Measurements from ENCODE around the gene SLC6A3. TPM values are rescaled to one million over a fixed set of nuclear protein-coding genes. Genes with fewer than 3 reads are reported as not detected.

The SLC6A3 gene
- total RNA-seq, 1 experiment from 2014 or later = 0.05 TPM

GRCh38 chr5:1352231-1353219, 92.7 kb downstream of the SLC6A3 start:
- CTCF ChIA-PET = no interaction called here

GRCh38 chr5:1351156-1351555, 94.1 kb downstream of the SLC6A3 start:
- TF ChIP-seq TCF7L2 (IDR thresholded peaks at IDR 0.05; ENCODE audit: low read depth, low read length) = no peak
- no peak for TF ChIP-seq SIN3A (IDR thresholded peaks at IDR 0.05; ENCODE audit: borderline replicate concordance, insufficient read depth, low read depth, low read length)
- no peak for TF ChIP-seq CTCF (IDR thresholded peaks at IDR 0.05)
- TF ChIP-seq POLR2AphosphoS5 (IDR thresholded peaks at IDR 0.05; ENCODE audit: low read depth, low read length) = no peak
- no TSS peak for BruUV-seq (replicated peaks)
- intact Hi-C loops (cut with micrococcal nuclease; ENCODE audit: unreplicated experiment) = no loop called here
- H3K36me3 ChIP-seq (ENCODE audit: control insufficient read depth, insufficient read depth, low read length) = no peaks in the 10 kb centered on the region
- peaks cover 9% of the 10 kb centered on the region; the same call in 1 of the 2 replicates for H3K27me3 ChIP-seq (ENCODE audit: control insufficient read depth, insufficient read depth, low read length)
- ATAC-seq (no peak), DNase-seq (ENCODE audit: low read depth, low spot score) (no peak)
- ChIA-PET CTCF (no interaction called here), POLR2A (no interaction called here)
- in situ Hi-C loops (cut with HindIII; ENCODE audit: low pct_unique_long_range_greater_than_20kb, low sequenced_read_pairs) = no loop called here
- no peaks in the 10 kb centered on the region for H3K9me3 ChIP-seq (ENCODE audit: control insufficient read depth, insufficient read depth, low read depth, low read length)
- H3K27ac ChIP-seq (ENCODE audit: low read length) = no peak overlapping the region
- peaks cover under 1% of the 10 kb centered on the region for H3K4me1 ChIP-seq (ENCODE audit: control insufficient read depth, insufficient read depth, low read length)
- no peak overlapping the region for H3K4me3 ChIP-seq (ENCODE audit: low read depth in 2 of 2, low read length in 2 of 2)

More at GRCh38 chr5:1352231-1353219, 92.7 kb downstream of the SLC6A3 start:
- ATAC-seq (no peak), DNase-seq (ENCODE audit: low read depth, low spot score) (no peak)
- no TSS peak for BruUV-seq (replicated peaks)
- no peaks in the 10 kb centered on the region for H3K36me3 ChIP-seq (ENCODE audit: control insufficient read depth, insufficient read depth, low read length)
- intact Hi-C loops (cut with micrococcal nuclease; ENCODE audit: unreplicated experiment) = no loop called here
- no peaks in the 10 kb centered on the region for H3K4me1 ChIP-seq (ENCODE audit: control insufficient read depth, insufficient read depth, low read length)
- in situ Hi-C loops (cut with HindIII; ENCODE audit: low pct_unique_long_range_greater_than_20kb, low sequenced_read_pairs) = no loop called here
- POLR2A ChIA-PET = no interaction called here
- H3K27me3 ChIP-seq (ENCODE audit: control insufficient read depth, insufficient read depth, low read length) = peaks cover 9% of the 10 kb centered on the region; the same call in 1 of the 2 replicates
- no peaks in the 10 kb centered on the region for H3K9me3 ChIP-seq (ENCODE audit: control insufficient read depth, insufficient read depth, low read depth, low read length)
- no peak overlapping the region for H3K27ac ChIP-seq (ENCODE audit: low read length)
- no peak overlapping the region for H3K4me3 ChIP-seq (ENCODE audit: low read depth in 2 of 2, low read length in 2 of 2)
- no peak for TF ChIP-seq POLR2AphosphoS5 (IDR thresholded peaks at IDR 0.05; ENCODE audit: low read depth, low read length)

GRCh38 chr5:1349246-1349645, 96.0 kb downstream of the SLC6A3 start:
- Histone ChIP-seq H3K4me1 (ENCODE audit: control insufficient read depth, insufficient read depth, low read length) (peaks cover 5% of the 10 kb centered on the region), H3K27ac (ENCODE audit: low read length) (no peak overlapping the region), H3K27me3 (ENCODE audit: control insufficient read depth, insufficient read depth, low read length) (no peaks in the 10 kb centered on the region; the same call in 1 of the 2 replicates), H3K36me3 (ENCODE audit: control insufficient read depth, insufficient read depth, low read length) (no peaks in the 10 kb centered on the region; the same call in 1 of the 2 replicates), H3K9me3 (ENCODE audit: control insufficient read depth, insufficient read depth, low read depth, low read length) (no peaks in the 10 kb centered on the region), H3K4me3 (ENCODE audit: low read depth in 2 of 2, low read length in 2 of 2) (no peak overlapping the region)
- DNase-seq (ENCODE audit: low read depth, low spot score) (no peak), ATAC-seq (no peak)
- POLR2A ChIA-PET = no interaction called here
- no TSS peak for BruUV-seq (replicated peaks)
- intact Hi-C loops (cut with micrococcal nuclease; ENCODE audit: unreplicated experiment) = no loop called here
- in situ Hi-C loops (cut with HindIII; ENCODE audit: low pct_unique_long_range_greater_than_20kb, low sequenced_read_pairs) = no loop called here
- TF ChIP-seq REST (IDR thresholded peaks at IDR 0.05; ENCODE audit: insufficient read depth in 1 of 2, low read depth in 2 of 2, low read length in 1 of 2) = no peak
- no peak for TF ChIP-seq POLR2AphosphoS5 (IDR thresholded peaks at IDR 0.05; ENCODE audit: low read depth, low read length)
- no peak; the same call in 1 of the 2 replicates for TF ChIP-seq CTCF (IDR thresholded peaks at IDR 0.05)
- no peak for TF ChIP-seq TCF7L2 (IDR thresholded peaks at IDR 0.05; ENCODE audit: low read depth, low read length)
- no peak for TF ChIP-seq SIN3A (IDR thresholded peaks at IDR 0.05; ENCODE audit: borderline replicate concordance, insufficient read depth, low read depth, low read length)
- CTCF ChIA-PET = interaction anchor here (0.7 kb wide), 1 partner anchor 16 kb away, joined by 3 read pairs; no protein-coding TSS in a partner anchor

All from Panc1 (cell line).